Neural progenitor cell (in vitro differentiated cells): ENCODE data around the gene ZNF512B.

Experiments
- EZH2phosphoT487 ChIP-seq: fragments of 200-600 bp; sonication (generic); IDR thresholded peaks from 2 replicates; pipeline ENCODE4 v1.6.1; 2017; ENCODE audit warnings: antibody characterized with exemption
- TF ChIP-seq, protein P1 (sequence below): fragments of 200-600 bp; sonication (generic); IDR thresholded peaks from 2 replicates; pipeline ENCODE4 v1.5.1; 2017; ENCODE audit warnings: antibody characterized with exemption, mild to moderate bottlenecking

DNA sequence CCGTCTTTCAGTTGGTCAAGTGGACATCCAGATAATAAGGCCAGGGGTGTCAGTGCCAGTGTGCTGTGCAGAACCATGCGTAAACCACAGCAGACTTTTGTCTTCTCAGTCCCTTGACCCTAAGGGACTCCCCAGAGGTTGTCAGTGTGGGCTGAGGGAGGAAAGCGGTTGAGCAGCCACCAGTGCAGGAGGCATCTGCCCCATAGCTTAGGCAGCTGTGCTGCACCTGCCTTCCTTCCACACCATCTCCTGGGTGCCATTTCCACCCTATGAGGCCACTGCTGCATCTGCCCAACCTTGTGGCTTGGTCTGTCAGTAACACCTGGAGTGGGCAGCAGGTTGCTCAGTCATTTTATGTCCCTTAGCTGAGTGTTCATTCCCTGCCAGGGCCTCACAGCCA lies 37.2 kb upstream of the ZNF512B start:
- TF ChIP-seq, protein P1, sequence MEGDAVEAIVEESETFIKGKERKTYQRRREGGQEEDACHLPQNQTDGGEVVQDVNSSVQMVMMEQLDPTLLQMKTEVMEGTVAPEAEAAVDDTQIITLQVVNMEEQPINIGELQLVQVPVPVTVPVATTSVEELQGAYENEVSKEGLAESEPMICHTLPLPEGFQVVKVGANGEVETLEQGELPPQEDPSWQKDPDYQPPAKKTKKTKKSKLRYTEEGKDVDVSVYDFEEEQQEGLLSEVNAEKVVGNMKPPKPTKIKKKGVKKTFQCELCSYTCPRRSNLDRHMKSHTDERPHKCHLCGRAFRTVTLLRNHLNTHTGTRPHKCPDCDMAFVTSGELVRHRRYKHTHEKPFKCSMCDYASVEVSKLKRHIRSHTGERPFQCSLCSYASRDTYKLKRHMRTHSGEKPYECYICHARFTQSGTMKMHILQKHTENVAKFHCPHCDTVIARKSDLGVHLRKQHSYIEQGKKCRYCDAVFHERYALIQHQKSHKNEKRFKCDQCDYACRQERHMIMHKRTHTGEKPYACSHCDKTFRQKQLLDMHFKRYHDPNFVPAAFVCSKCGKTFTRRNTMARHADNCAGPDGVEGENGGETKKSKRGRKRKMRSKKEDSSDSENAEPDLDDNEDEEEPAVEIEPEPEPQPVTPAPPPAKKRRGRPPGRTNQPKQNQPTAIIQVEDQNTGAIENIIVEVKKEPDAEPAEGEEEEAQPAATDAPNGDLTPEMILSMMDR = no peak
- TF ChIP-seq EZH2phosphoT487 = no peak
